OCI-LY7 (cell line): ENCODE measurements around the gene AHNAK2. TPM values are rescaled to one million over a fixed set of nuclear protein-coding genes. Genes with fewer than 3 reads are reported as not detected.

Experiments
- BruUV-seq: library from RNA; stranded (reverse); fragments of 400-500 nt; replicated peaks from 2 replicates; lab custom pipeline; 2021; lab: Mats Ljungman, UMichigan
- CTCF ChIA-PET: fragments of 300-600 bp; sonication (Branson Sonifier 250); formaldehyde crosslinking; loops from one replicate; lab custom pipeline; 2022; ENCODE audit warnings: antibody characterized with exemption; ENCODE audit not compliant: unreplicated experiment; lab: Charles Lee
- POLR2A ChIA-PET: fragments of 300-600 bp; sonication (Branson Sonifier 250); formaldehyde crosslinking; loops from one replicate; lab custom pipeline; 2022; ENCODE audit warnings: antibody characterized with exemption; lab: Charles Lee
- DNase-seq: peaks from one replicate; pipeline ENCODE4 v3.0.0-alpha.2; 2015; ENCODE audit warnings: low spot score
- H2AFZ ChIP-seq: fragments of 200-600 bp; sonication (generic), shearing (Covaris generic); 2 replicates; pipeline ENCODE4 v1.6.1; 2014; ENCODE audit warnings: mild to moderate bottlenecking, antibody characterized with exemption, low read length, moderate library complexity
- H3K27ac ChIP-seq: fragments of 200-600 bp; sonication (generic); 2 replicates; pipeline ENCODE4 v1.5.1; 2014; ENCODE audit warnings: mixed run types, low read depth, mild to moderate bottlenecking, moderate library complexity, low read length, inconsistent platforms; ENCODE audit not compliant: poor library complexity, severe bottlenecking
- H3K36me3 ChIP-seq: fragments of 200-600 bp; sonication (generic); 2 replicates; pipeline ENCODE4 v1.6.1; 2014; ENCODE audit warnings: mild to moderate bottlenecking, antibody characterized with exemption, low read length, moderate library complexity, mixed read lengths; ENCODE audit not compliant: insufficient read depth
- H3K4me1 ChIP-seq: fragments of 200-600 bp; sonication (generic); 2 replicates; pipeline ENCODE4 v1.5.1; 2014; ENCODE audit warnings: mild to moderate bottlenecking, low read length; ENCODE audit not compliant: insufficient read depth, poor library complexity, severe bottlenecking
- H3K4me2 ChIP-seq: fragments of 200-600 bp; sonication (generic); 2 replicates; pipeline ENCODE4 v1.6.1; 2014; ENCODE audit warnings: mild to moderate bottlenecking, low read length
- H3K4me3 ChIP-seq: fragments of 200-600 bp; sonication (generic); 2 replicates; pipeline ENCODE4 v1.5.1; 2014; ENCODE audit warnings: mild to moderate bottlenecking, low read depth, low read length; ENCODE audit not compliant: poor library complexity, severe bottlenecking
- H3K79me2 ChIP-seq: fragments of 200-600 bp; sonication (generic); 2 replicates; pipeline ENCODE4 v1.6.1; 2016; ENCODE audit warnings: low read depth, mild to moderate bottlenecking, low read length, moderate library complexity, mixed read lengths; ENCODE audit not compliant: insufficient read depth
- H3K9me2 ChIP-seq: fragments of 200-600 bp; sonication (generic); 2 replicates; pipeline ENCODE4 v1.6.1; 2016; ENCODE audit warnings: mild to moderate bottlenecking, low read length, mixed read lengths; ENCODE audit not compliant: insufficient read depth
- H3K9me3 ChIP-seq: fragments of 200-600 bp; sonication (generic); 2 replicates; pipeline ENCODE4 v1.6.1; 2014; ENCODE audit warnings: mild to moderate bottlenecking, mixed run types, low read length, mixed read lengths
- H4K20me1 ChIP-seq: fragments of 200-600 bp; sonication (generic); 2 replicates; pipeline ENCODE4 v1.6.1; 2014; ENCODE audit warnings: mild to moderate bottlenecking, antibody characterized with exemption, low read length, moderate library complexity, mixed read lengths; ENCODE audit not compliant: insufficient read depth
- CTCF ChIP-seq: fragments of 200-600 bp; sonication (generic); conservative IDR thresholded peaks from 2 replicates; pipeline ENCODE4 v1.5.1; 2014; ENCODE audit warnings: mild to moderate bottlenecking, antibody characterized with exemption, low read length, moderate library complexity, mixed read lengths
- EZH2phosphoT487 ChIP-seq: fragments of 200-600 bp; sonication (generic); IDR thresholded peaks from 2 replicates; pipeline ENCODE4 v1.6.1; 2018; ENCODE audit warnings: low read depth, borderline replicate concordance, mild to moderate bottlenecking, mixed run types, antibody characterized with exemption, low read length, moderate library complexity, mixed read lengths
- intact Hi-C: fragments of 100-400 bp; cut with micrococcal nuclease; formaldehyde crosslinking; loops from one replicate; pipeline ENCODE4 v1.10.0; 2022; ENCODE audit not compliant: unreplicated experiment
- total RNA-seq, 2 experiments: library from RNA; depleted of rRNA in 1 of 2; stranded (reverse); fragments of >200 nt in 1 of 2; shearing (Covaris generic) in 1 of 2; gene quantifications; 2 replicates each; pipeline ENCODE4 v1.2.3, GENCODE V29; 2014 to 2022

Gene AHNAK2
- total RNA-seq, 2 experiments from 2014 or later: 0.61 TPM; not detected in 1

- H3K9me2 ChIP-seq: no peaks in the 10 kb centered on the region
- no TSS peak for BruUV-seq
- DNase-seq: no peak
- CTCF ChIA-PET: no interaction called here
- H3K9me3 ChIP-seq: no peaks in the 10 kb centered on the region
- 0 out of 2 replicates have a peak, but pooled peaks cover 4% of the 10 kb centered on the region for H3K36me3 ChIP-seq
- no peak overlapping the region for H3K4me2 ChIP-seq
- H3K27ac ChIP-seq: no peak overlapping the region
- peaks cover 19% of the 10 kb centered on the region for H3K79me2 ChIP-seq
- H3K4me3 ChIP-seq: no peak overlapping the region
- POLR2A ChIA-PET: no interaction called here
- intact Hi-C loops: loop anchor here (10.0 kb wide), 1 partner anchor 271 kb away; the partner anchor contains the start of gene SIVA1
- H2AFZ ChIP-seq: no peak overlapping the region
- peaks cover 34% of the 10 kb centered on the region for H3K4me1 ChIP-seq
- no peak for TF ChIP-seq CTCF
- TF ChIP-seq EZH2phosphoT487: no peak
- H4K20me1 ChIP-seq: no peaks in the 10 kb centered on the region
Observed at GRCh38 chr14:105025429-105025828, 47.3 kb upstream of the AHNAK2 start.

GRCh38 chr14:105023791-105024480 is 45.8 kb upstream of the AHNAK2 start:
- H3K27ac ChIP-seq: no peak overlapping the region
- no peaks in the 10 kb centered on the region for H3K9me3 ChIP-seq
- TF ChIP-seq CTCF: no peak
- TF ChIP-seq EZH2phosphoT487: no peak
- BruUV-seq: no TSS peak
- peaks cover 18% of the 10 kb centered on the region for H3K36me3 ChIP-seq
- peaks cover 13% of the 10 kb centered on the region for H4K20me1 ChIP-seq
- ChIA-PET POLR2A (interaction anchor here (0.9 kb wide), 1 partner anchor 10 kb away, joined by 3 read pairs; no protein-coding TSS in a partner anchor), CTCF (no interaction called here)
- H2AFZ ChIP-seq: no peak overlapping the region
- H3K9me2 ChIP-seq: no peaks in the 10 kb centered on the region
- peaks cover 34% of the 10 kb centered on the region for H3K79me2 ChIP-seq
- H3K4me3 ChIP-seq: no peak overlapping the region
- no peak for DNase-seq
- H3K4me2 ChIP-seq: no peak overlapping the region
- peaks cover 37% of the 10 kb centered on the region for H3K4me1 ChIP-seq
- intact Hi-C loops: loop anchor here (10.0 kb wide), 1 partner anchor 269 kb away; the partner anchor contains the start of gene SIVA1

- Histone ChIP-seq H3K27ac (no peak overlapping the region), H4K20me1 (peaks cover 20% of the 10 kb centered on the region), H3K4me1 (peaks cover 45% of the 10 kb centered on the region), H3K79me2 (peaks cover 42% of the 10 kb centered on the region), H2AFZ (no peak overlapping the region), H3K36me3 (peaks cover 26% of the 10 kb centered on the region), H3K4me3 (no peak overlapping the region), H3K9me2 (no peaks in the 10 kb centered on the region), H3K4me2 (no peak overlapping the region), H3K9me3 (no peaks in the 10 kb centered on the region)
- TF ChIP-seq CTCF (no peak), EZH2phosphoT487 (no peak)
- POLR2A ChIA-PET: no interaction called here
- intact Hi-C loops: loop anchor here (10.0 kb wide), 1 partner anchor 268 kb away; the partner anchor contains the start of gene SIVA1
- DNase-seq: no peak
- CTCF ChIA-PET: no interaction called here
- BruUV-seq: no TSS peak
Observed at GRCh38 chr14:105023144-105023543, 45.0 kb upstream of the AHNAK2 start.
